Stimulated activated CD8-positive, alpha-beta memory T cell treated with anti-CD3 and anti-CD28 coated beads, Interleukin-4, amount 100 ng/mL, for 24 hours (primary cell): Measurements from ENCODE around the gene TMIGD2.
A peak's percentile ranks its signal among the peaks of the same experiment; 100 is the strongest.
"Not testable (repeated sequence)": the region's sequence is repeated elsewhere in the genome, so short reads cannot be mapped to it uniquely, and the experiment has no call there.

Experiments
- DNase-seq: peaks from one replicate; pipeline ENCODE4 v3.0.0-alpha.2; 2020; ENCODE audit warnings: low read depth

TMIGD2 gene

GRCh38 chr19:4266253-4267000 is 35.8 kb downstream of the TMIGD2 start:
- DNase-seq: no peak

DNA sequence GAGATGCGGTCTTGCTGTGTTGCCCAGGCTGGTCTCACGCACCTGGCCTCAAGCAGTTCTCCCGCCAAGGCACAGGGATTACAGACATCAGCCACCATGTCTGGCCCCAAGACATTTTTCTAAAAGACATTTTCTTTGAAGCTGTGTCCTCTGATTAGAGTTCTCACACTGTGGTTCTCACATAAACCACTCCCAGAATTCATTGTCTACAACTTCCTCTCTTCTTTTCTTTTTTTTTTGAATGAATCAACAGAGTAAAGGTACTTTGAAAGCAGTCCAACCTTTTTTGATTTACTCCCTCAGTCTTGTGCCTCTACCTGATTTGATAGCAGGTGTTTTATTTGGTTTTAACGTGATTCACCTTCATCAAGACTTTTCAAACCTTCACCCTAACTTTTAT is 37.4 kb downstream of the TMIGD2 start:
- no peak for DNase-seq

DNA sequence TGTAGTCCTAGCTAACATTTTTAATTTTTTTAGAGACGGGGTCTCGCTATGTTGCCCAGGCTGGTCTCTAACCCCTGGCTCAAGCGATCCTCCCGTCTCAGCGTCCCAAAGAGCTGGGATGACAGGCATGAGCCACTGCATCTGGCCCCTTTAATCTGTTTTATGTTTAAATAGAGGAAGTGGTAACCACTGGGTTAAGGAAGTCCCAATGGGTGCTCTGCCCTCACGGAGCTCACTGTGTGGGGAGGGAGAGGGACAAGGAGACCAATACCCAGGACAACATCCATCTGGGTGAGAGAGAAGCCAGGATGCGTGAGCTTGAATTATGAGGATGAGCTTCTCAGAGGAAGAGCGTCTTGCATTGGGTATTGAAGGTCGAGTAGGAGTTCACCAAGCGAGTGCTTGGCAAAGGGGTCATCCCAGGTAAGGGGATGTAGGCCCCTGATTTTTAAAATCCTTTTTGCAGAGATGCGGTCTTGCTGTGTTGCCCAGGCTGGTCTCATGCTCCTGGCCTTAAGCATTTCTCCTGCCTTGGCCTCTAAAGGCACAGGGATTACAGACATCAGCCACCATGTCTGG is 41.5 kb downstream of the TMIGD2 start:
- DNase-seq: no peak

DNA sequence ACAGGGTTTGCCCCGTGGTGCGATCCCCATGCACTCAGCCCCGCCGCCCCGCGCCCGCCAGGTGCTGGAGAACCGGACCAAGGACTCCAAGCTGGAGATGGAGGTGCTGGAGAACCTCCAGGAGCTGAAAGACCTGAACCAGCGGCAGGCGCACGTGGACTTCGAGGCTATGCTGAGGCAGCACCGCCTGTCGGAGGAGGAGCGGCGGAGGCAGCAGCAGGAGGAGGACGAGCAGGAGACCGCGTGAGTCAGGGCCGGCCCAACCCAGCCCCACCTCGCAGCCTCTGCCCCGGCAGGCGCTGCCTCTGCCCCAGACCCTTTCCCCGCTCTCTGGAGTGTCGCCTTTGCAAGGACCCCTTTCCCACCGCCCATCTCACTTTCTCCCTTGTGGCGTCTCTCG is 44.0 kb downstream of the TMIGD2 start:
- no peak for DNase-seq

- DNase-seq: no peak
Measured at GRCh38 chr19:4257025-4257424, 45.2 kb downstream of the TMIGD2 start.

DNA sequence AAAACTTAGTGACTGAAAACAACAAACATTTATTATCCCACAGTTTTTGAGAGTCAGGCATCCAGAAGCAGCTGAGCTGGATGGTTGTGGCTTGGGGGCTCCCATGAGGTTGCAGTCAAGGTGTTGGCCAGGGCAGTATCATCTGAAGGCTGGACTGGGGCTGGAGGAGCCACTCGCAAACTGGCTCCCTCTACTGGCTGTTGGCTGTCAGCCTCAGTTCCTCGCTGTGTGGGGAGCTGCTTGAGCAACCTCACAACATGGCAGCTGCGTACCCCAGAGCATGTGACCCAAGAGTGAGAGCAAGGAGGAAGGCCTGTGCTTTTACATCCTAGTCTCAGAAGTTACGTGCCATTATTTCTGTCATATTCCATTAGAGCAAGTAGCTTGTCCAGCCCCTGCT is 45.6 kb downstream of the TMIGD2 start:
- no peak for DNase-seq

- DNase-seq: peak; percentile 96
Measured at GRCh38 chr19:4246767-4247593, 55.2 kb downstream of the TMIGD2 start, which contains the start of gene YJU2. YJU2 (plus strand) TSS chr19:4247080; CDS start chr19:4247147, 67 bp downstream.

DNA sequence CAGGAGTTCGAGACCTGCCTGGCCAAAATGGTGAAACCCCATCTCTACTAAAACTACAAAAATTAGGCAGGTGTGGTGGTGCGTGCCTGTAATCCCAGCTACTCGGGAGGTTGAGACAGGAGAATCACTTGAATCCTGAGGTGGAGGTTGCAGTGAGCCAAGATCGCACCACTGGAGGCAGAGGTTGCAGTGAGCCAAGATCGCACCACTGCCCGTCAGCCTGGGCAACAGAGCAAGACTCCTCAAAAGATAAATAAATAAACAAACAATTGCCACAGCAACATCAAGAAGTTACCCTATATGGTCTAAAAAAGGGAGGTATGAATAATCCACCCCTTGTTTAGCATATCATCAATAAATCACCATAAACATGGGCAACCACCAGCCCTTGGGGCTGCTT is 56.3 kb downstream of the TMIGD2 start:
- DNase-seq: not testable (repeated sequence)
